H1 (cell line): ENCODE data around the gene RNF13. TPM values are rescaled to one million over a fixed set of nuclear protein-coding genes. Genes with fewer than 3 reads are reported as not detected.

Experiments used
- CTCF ChIA-PET: fragments of 300-600 bp; sonication (Branson Sonifier 250); formaldehyde crosslinking; loops from one replicate; lab custom pipeline; 2021; ENCODE audit not compliant: partially characterized antibody; lab: Charles Lee
- POLR2A ChIA-PET: fragments of 300-600 bp; sonication (Branson Sonifier 250); formaldehyde crosslinking; loops from one replicate; lab custom pipeline; 2021; ENCODE audit warnings: inconsistent platforms; ENCODE audit not compliant: partially characterized antibody; lab: Charles Lee
- DNase-seq, 2 experiments: peaks; one replicate each; pipeline versions ENCODE4 v3.0.0 to v3.0.0-alpha.2; 2010 to 2022; ENCODE audit warnings: low spot score in 2 of 2, low read depth in 1 of 2, mixed read lengths in 1 of 2
- FAIRE-seq: peaks from 2 replicates; lab custom pipeline; 2011; peaks lifted over from hg19 to GRCh38; lab: Jason Lieb, UNC
- H2AFZ ChIP-seq: 2 replicates; pipeline ENCODE4 v1.8.1; 2012; ENCODE audit warnings: low read length, inconsistent platforms
- H2AK5ac ChIP-seq: 2 replicates; pipeline ENCODE4 v1.6.1; 2013; ENCODE audit warnings: low read depth, low read length
- H2BK120ac ChIP-seq: replicated peaks from 2 replicates; pipeline ENCODE3; 2013; ENCODE audit warnings: low read depth, low read length, inconsistent platforms
- H2BK12ac ChIP-seq: 2 replicates; pipeline ENCODE4 v1.6.1; 2013; ENCODE audit warnings: low read depth, low read length
- H2BK15ac ChIP-seq: 2 replicates; pipeline ENCODE4 v1.6.1; 2013; ENCODE audit warnings: low read length
- H2BK20ac ChIP-seq: 2 replicates; pipeline ENCODE4 v1.6.1; 2013; ENCODE audit warnings: low read length
- H2BK5ac ChIP-seq: 2 replicates; pipeline ENCODE4 v1.6.1; 2013; ENCODE audit warnings: low read depth, low read length
- H3K14ac ChIP-seq: 2 replicates; pipeline ENCODE4 v1.6.1; 2013; ENCODE audit warnings: inconsistent platforms; ENCODE audit not compliant: insufficient read length
- H3K18ac ChIP-seq: 2 replicates; pipeline ENCODE4 v1.6.1; 2013; ENCODE audit warnings: low read length; ENCODE audit errors: extremely low read depth
- H3K23ac ChIP-seq: 2 replicates; pipeline ENCODE4 v1.6.1; 2013; ENCODE audit warnings: inconsistent platforms; ENCODE audit not compliant: insufficient read length
- H3K23me2 ChIP-seq: 2 replicates; pipeline ENCODE4 v1.6.1; 2013; ENCODE audit warnings: low read depth, low read length
- H3K27ac ChIP-seq: 2 replicates; pipeline ENCODE4 v1.6.1; 2011; ENCODE audit warnings: low read depth, low read length, inconsistent platforms
- H3K27me3 ChIP-seq, 4 experiments: replicated peaks in 1 of 4; 1 replicate in 1 of 4; 2 replicates in 3 of 4; pipeline versions ENCODE4 v1.6.1 to v1.8.1; 2011 to 2013; ENCODE audit warnings: low read length in 3 of 4, mild to moderate bottlenecking in 3 of 4, inconsistent platforms in 2 of 4, mixed read lengths in 2 of 4, moderate library complexity in 1 of 4; ENCODE audit not compliant: control insufficient read depth in 3 of 4, insufficient read depth in 3 of 4; ENCODE audit errors: extremely low read depth in 1 of 4
- H3K36me3 ChIP-seq, 4 experiments: 2 replicates each; pipeline versions ENCODE4 v1.6.1 to v1.8.1; 2011 to 2013; ENCODE audit warnings: mild to moderate bottlenecking in 4 of 4, low read length in 3 of 4, moderate library complexity in 2 of 4, control low read depth in 1 of 4, inconsistent platforms in 1 of 4; ENCODE audit not compliant: insufficient read depth in 4 of 4, control insufficient read depth in 2 of 4
- H3K4ac ChIP-seq: replicated peaks from 2 replicates; pipeline ENCODE3; 2013; ENCODE audit warnings: low read length, low read depth, mixed read lengths, inconsistent platforms; ENCODE audit not compliant: insufficient read length
- H3K4me1 ChIP-seq, 4 experiments: replicated peaks in 1 of 4; 1 replicate in 1 of 4; 2 replicates in 3 of 4; pipeline versions ENCODE4 v1.6.1 to v1.8.1; 2011 to 2013; ENCODE audit warnings: low read length in 3 of 4, inconsistent platforms in 2 of 4, mixed read lengths in 1 of 4; ENCODE audit not compliant: insufficient read depth in 4 of 4, control insufficient read depth in 3 of 4
- H3K4me2 ChIP-seq, 2 experiments: 2 replicates each; pipeline versions ENCODE4 v1.6.1 to v1.8.1; 2011 to 2013; ENCODE audit warnings: low read depth in 2 of 2, low read length in 2 of 2, control low read depth in 1 of 2, inconsistent platforms in 1 of 2, mild to moderate bottlenecking in 1 of 2; ENCODE audit not compliant: insufficient read depth in 1 of 2
- H3K4me3 ChIP-seq, 4 experiments: fragments of 200-600, 300-600 bp in 1 of 4; sonication (generic), shearing (Covaris generic), sonication (Bioruptor Twin) in 1 of 4; 2 replicates each; pipeline versions ENCODE4 v1.5.1 to v1.8.1; 2011 to 2016; ENCODE audit warnings: low read length in 4 of 4, low read depth in 3 of 4, control low read depth in 2 of 4, inconsistent platforms in 2 of 4, mild to moderate bottlenecking in 2 of 4, mixed read lengths in 1 of 4, moderate library complexity in 1 of 4; ENCODE audit not compliant: insufficient read depth in 2 of 4; ENCODE audit errors: extremely low read depth in 1 of 4
- H3K56ac ChIP-seq: replicated peaks from 2 replicates; pipeline ENCODE3; 2013; ENCODE audit warnings: low read depth, mild to moderate bottlenecking, mixed read lengths, low read length, inconsistent platforms; ENCODE audit not compliant: insufficient read length
- H3K79me1 ChIP-seq: 2 replicates; pipeline ENCODE4 v1.6.1; 2013; ENCODE audit warnings: low read depth, low read length, control low read depth
- H3K79me2 ChIP-seq, 2 experiments: 2 replicates each; pipeline versions ENCODE4 v1.6.1 to v1.8.1; 2012 to 2013; ENCODE audit warnings: low read length in 2 of 2, mild to moderate bottlenecking in 2 of 2, inconsistent platforms in 1 of 2; ENCODE audit not compliant: insufficient read depth in 2 of 2, control insufficient read depth in 1 of 2
- H3K9ac ChIP-seq, 4 experiments: replicated peaks in 1 of 4; 1 replicate in 1 of 4; 2 replicates in 3 of 4; pipeline versions ENCODE4 v1.6.1 to v1.8.1; 2011 to 2013; ENCODE audit warnings: low read depth in 3 of 4, low read length in 3 of 4, control low read depth in 2 of 4, mild to moderate bottlenecking in 2 of 4, moderate library complexity in 2 of 4, inconsistent platforms in 1 of 4; ENCODE audit errors: extremely low read depth in 1 of 4
- H3K9me3 ChIP-seq, 2 experiments: 2 replicates each; pipeline versions ENCODE4 v1.6.1 to v1.8.1; 2012 to 2013; ENCODE audit warnings: mild to moderate bottlenecking in 2 of 2, moderate library complexity in 2 of 2, control low read depth in 1 of 2, inconsistent platforms in 1 of 2, low read depth in 1 of 2, low read length in 1 of 2, mixed read lengths in 1 of 2; ENCODE audit not compliant: insufficient read depth in 2 of 2
- H4K20me1 ChIP-seq, 2 experiments: replicated peaks in 1 of 2; 2 replicates each; pipeline versions ENCODE3 to v1.8.1; 2011 to 2013; ENCODE audit warnings: inconsistent platforms in 2 of 2, low read length in 2 of 2, mild to moderate bottlenecking in 1 of 2; ENCODE audit not compliant: insufficient read depth in 2 of 2, control insufficient read depth in 1 of 2
- H4K5ac ChIP-seq: 2 replicates; pipeline ENCODE4 v1.6.1; 2013; ENCODE audit warnings: low read length, low read depth, mixed read lengths, inconsistent platforms; ENCODE audit not compliant: insufficient read length
- H4K8ac ChIP-seq: 2 replicates; pipeline ENCODE4 v1.8.0; 2013; ENCODE audit warnings: mild to moderate bottlenecking, moderate library complexity, low read length, inconsistent platforms; ENCODE audit not compliant: insufficient read depth; ENCODE audit errors: extremely low read depth
- H4K91ac ChIP-seq: replicated peaks from 2 replicates; pipeline ENCODE3; 2013; ENCODE audit warnings: low read length, mixed read lengths, inconsistent platforms; ENCODE audit not compliant: insufficient read length
- BRCA1 ChIP-seq: IDR thresholded peaks from 2 replicates; pipeline ENCODE4 v1.6.1; 2012; ENCODE audit warnings: low read depth, low read length, improper control_type of control experiment
- RNF2 ChIP-seq: fragments of 200-900, 300-1000 bp; sonication (generic); IDR thresholded peaks from 2 replicates; pipeline ENCODE4 v1.7.1; 2016; ENCODE audit warnings: borderline replicate concordance, low read depth, mild to moderate bottlenecking, antibody characterized with exemption, low read length; ENCODE audit not compliant: poor library complexity, severe bottlenecking; ENCODE audit errors: missing control alignments
- WGBS, 2 experiments: shearing (Covaris generic) in 1 of 2; methylation state at CpG; one replicate each; pipeline versions ENCODE4 v1.1.6 to v1.1.7; 2013 to 2015; ENCODE audit warnings: low lambda C conversion rate in 2 of 2, mixed read lengths in 2 of 2, inconsistent platforms in 1 of 2, low coverage in 1 of 2, missing lambda C conversion rate in 1 of 2; ENCODE audit not compliant: insufficient replicate concordance in 2 of 2, insufficient coverage in 1 of 2, insufficient read length in 1 of 2; ENCODE audit errors: extremely low coverage in 1 of 2, missing lambda C conversion rate in 1 of 2; 5-methylcytosine and 5-hydroxymethylcytosine counted together
- polyA plus RNA-seq, 7 experiments: library from polyadenylated mRNA; depleted of rRNA in 3 of 7; stranded (reverse) in 5 of 7; unstranded in 2 of 7; fragments of >200 nt in 5 of 7; fragments of 200-250 nt in 2 of 7; gene quantifications; 1 replicate in 5 of 7; 2 replicates in 1 of 7; 4 replicates in 1 of 7; pipeline versions ENCODE4 v1.2.1 to v1.2.3, GENCODE V29; 2011 to 2013; ENCODE audit warnings: missing spikeins in 2 of 7, mixed read lengths in 2 of 7
- total RNA-seq: library from RNA; stranded (reverse); fragmentation: NEBNext Ultra II Directional; extraction: Animal tissue kit (Norgen Biotek cat#: 25700); gene quantifications from 2 replicates; pipeline ENCODE4 v1.2.1, GENCODE V29; 2021

RNF13 gene
- total and polyA plus RNA-seq, 2 of the 8 experiments (the other 6 are each of a cell fraction or from before 2014, with no cell fraction given) = 19.4 to 35.4 TPM

GRCh38 chr3:149858911-149859310 is 45.9 kb downstream of the RNF13 start:
- Histone ChIP-seq H2BK15ac (no peak overlapping the region), H3K56ac (no peak overlapping the region), H3K23ac (no peak overlapping the region), H3K4me3 (no peak overlapping the region), H2BK20ac (no peak overlapping the region), H3K4me2 (no peak overlapping the region), H4K8ac (no peak overlapping the region), H2AK5ac (no peak overlapping the region), H4K5ac (no peak overlapping the region), H2BK120ac (no peak overlapping the region), H3K4ac (no peak overlapping the region), H2AFZ (no peak overlapping the region), H3K23me2 (no peaks in the 10 kb centered on the region), H3K9ac (no peak overlapping the region), H2BK12ac (no peak overlapping the region), H3K9me3 (no peaks in the 10 kb centered on the region), H4K91ac (no peak overlapping the region), H3K79me2 (no peaks in the 10 kb centered on the region), H3K79me1 (no peaks in the 10 kb centered on the region), H3K4me1 (no peaks in the 10 kb centered on the region; a peak in 1 of 7 replicates), H3K14ac (no peak overlapping the region), H3K18ac (no peak overlapping the region), H3K36me3 (peaks cover 0 to 5% (median 0%) of the 10 kb centered on the region in 4 experiments; a peak in 1 of 8 replicates), H4K20me1 (peaks cover 0 to 2% of the 10 kb centered on the region in 2 experiments), H3K27ac (no peak overlapping the region), H3K27me3 (no peaks in the 10 kb centered on the region), H2BK5ac (no peak overlapping the region)
- CTCF ChIA-PET = interaction anchor here (0.6 to 1.3 kb wide), 5 partner anchors 11 to 87 kb away, joined by 3 to 9 read pairs (median 4); no protein-coding TSS in a partner anchor
- DNase-seq (no peak), FAIRE-seq (no peak)
- POLR2A ChIA-PET = interaction anchor here (1.3 kb wide), 1 partner anchor 52 kb away, joined by 3 read pairs; no protein-coding TSS in a partner anchor
- whole genome bisulfite sequencing, 2 experiments = 50% methylated on average over 2 of the region's 2 CpGs; no CpG with 5 or more reads in 1 of the 2 experiments
- TF ChIP-seq BRCA1 = no peak
- TF ChIP-seq RNF2 = no peak
